Astrocyte of the spinal cord (primary cell): ENCODE measurements around the gene TRA2B.

Source experiments
- DNase-seq: peaks from one replicate; pipeline ENCODE4 v3.0.0; 2011; ENCODE audit warnings: low read depth, low spot score
- H3K4me3 ChIP-seq: 2 replicates; pipeline ENCODE4 v1.5.1; 2011; ENCODE audit warnings: low read depth, mild to moderate bottlenecking, low read length, moderate library complexity
- in situ Hi-C: cut with HindIII; loops from 2 replicates; pipeline ENCODE4 v1.10.0; 2017; ENCODE audit warnings: low sequenced_read_pairs
- TF ChIP-seq, protein P1 (sequence below): IDR thresholded peaks from 2 replicates; pipeline ENCODE4 v1.5.1; 2012; ENCODE audit warnings: low read depth, mild to moderate bottlenecking, low read length, inconsistent platforms

Gene TRA2B

DNA sequence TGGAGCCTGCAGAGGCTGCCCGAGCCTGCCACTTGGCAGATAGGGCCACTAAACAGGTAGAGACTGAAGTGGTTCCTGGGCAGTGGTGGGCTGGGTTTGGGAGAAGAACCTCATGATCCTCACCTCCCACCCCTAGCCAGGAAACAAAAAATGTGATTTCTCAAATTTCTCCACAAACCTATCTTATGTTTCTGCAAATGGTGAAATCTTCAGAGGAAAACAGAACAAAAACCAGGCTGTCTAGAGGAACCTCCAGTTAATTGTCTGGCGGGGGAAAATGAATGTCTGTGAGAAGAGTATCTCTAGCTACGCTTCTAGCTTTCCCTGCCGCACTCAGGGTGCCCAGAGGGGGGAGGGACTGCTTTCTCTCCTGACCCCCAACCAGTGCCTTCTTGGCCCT lies 55.9 kb downstream of the TRA2B start:
- TF ChIP-seq, protein P1, sequence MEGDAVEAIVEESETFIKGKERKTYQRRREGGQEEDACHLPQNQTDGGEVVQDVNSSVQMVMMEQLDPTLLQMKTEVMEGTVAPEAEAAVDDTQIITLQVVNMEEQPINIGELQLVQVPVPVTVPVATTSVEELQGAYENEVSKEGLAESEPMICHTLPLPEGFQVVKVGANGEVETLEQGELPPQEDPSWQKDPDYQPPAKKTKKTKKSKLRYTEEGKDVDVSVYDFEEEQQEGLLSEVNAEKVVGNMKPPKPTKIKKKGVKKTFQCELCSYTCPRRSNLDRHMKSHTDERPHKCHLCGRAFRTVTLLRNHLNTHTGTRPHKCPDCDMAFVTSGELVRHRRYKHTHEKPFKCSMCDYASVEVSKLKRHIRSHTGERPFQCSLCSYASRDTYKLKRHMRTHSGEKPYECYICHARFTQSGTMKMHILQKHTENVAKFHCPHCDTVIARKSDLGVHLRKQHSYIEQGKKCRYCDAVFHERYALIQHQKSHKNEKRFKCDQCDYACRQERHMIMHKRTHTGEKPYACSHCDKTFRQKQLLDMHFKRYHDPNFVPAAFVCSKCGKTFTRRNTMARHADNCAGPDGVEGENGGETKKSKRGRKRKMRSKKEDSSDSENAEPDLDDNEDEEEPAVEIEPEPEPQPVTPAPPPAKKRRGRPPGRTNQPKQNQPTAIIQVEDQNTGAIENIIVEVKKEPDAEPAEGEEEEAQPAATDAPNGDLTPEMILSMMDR: no peak
- H3K4me3 ChIP-seq: no peak overlapping the region
- DNase-seq: no peak
- in situ Hi-C loops: no loop called here

DNA sequence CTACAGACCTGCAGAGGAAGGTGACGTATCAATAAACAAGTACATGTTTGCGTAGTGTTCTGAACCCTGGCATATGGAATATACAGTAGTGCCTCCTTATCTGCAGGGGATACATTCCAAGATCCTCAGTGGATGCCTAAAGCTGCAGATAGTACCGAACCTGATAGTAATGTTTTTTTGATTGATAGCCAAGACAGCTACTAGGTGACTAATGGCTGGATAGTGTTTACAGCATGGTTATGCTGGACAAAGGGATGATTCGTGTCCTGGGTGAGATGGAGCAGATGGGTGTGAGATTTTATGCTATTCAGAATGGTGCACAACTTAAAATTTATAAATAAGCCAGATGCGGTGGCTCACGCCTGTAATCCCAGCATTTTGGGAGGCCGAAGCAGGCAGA lies 57.2 kb downstream of the TRA2B start:
- H3K4me3 ChIP-seq: no peak overlapping the region
- no peak for DNase-seq
- TF ChIP-seq, protein P1: no peak
- in situ Hi-C loops: no loop called here

DNA sequence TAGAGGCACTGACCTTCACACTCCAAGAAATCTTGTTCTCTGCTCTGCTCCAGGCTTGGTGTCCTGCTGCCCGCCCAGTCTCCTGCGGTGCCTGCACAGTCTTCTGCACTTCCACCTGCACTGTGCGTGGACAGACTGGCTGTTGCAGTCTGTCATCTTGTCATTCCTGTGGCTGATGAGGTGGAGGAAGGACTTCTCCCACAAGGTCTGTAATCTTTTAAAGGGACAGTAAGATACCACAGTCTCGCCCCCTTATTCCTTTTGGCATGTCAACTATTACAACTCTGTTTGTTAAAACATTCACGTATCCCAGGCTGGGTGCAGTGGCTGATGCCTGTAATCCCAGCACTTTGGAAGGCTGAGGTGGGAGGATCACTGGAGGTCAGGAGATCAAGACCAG lies 58.9 kb downstream of the TRA2B start:
- no peak overlapping the region for H3K4me3 ChIP-seq

DNA sequence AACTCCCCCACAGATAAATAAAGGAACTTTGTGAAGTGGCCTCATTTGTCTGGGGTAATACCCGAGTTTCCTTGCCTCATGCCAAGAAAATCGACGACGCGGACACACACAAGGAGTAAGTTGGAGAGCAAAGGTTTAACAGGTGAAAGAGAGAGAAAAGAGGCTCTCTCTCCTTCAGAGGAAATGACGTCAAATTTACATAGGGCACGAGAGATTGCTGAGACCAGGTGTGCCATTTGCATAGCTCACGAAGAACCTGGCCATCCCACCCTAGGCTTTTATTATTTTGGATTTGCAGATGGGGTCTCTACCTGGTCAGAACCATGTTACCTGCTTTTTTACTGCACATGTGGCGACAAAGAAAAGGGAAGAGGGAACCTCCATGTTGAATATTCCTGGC lies 63.7 kb downstream of the TRA2B start:
- in situ Hi-C loops: no loop called here
- no peak for DNase-seq
- TF ChIP-seq, protein P1: no peak
- H3K4me3 ChIP-seq: no peak overlapping the region

More for the DNA sequence above, 58.9 kb downstream of the TRA2B start:
- in situ Hi-C loops: no loop called here
- DNase-seq: no peak
- TF ChIP-seq, protein P1: no peak

DNA sequence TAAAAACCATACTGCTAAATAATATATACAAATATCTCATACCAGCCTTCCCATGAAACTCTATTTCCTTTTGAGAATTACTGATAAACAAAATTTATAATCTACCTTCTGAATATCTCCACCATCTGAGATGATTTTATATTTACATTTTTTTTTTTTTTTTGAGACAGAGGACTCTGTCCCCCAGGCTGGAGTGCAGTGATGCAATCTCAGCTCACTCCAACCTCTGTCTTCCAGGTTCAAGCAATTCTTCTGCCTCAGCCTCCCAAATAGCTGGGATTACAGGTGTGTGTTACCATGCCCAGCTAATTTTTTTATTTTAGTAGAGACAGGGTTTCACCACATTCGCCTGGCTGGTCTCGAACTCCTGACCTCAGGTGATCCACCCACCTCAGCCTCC lies 70.2 kb downstream of the TRA2B start:
- in situ Hi-C loops: no loop called here
- TF ChIP-seq, protein P1: no peak

DNA sequence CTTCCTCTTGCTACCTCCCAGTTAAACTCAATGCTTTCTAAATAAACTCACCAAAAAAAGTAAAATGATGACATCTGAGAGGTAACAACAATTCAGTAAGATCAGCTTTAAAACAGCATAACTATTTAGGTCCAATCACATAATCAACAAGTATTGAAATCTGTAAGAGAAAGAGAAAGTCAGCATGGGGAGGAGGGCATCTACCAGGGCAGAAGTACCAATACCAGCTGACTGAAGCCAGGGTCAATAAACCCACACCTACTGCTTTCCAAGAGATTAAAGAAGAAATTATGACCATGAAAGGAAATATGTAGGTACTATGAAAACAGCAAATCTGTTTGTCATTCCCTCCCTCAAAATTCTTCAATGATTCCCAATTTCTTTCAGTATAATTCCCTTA lies 70.8 kb downstream of the TRA2B start:
- in situ Hi-C loops: no loop called here
- H3K4me3 ChIP-seq: no peak overlapping the region
- no peak for DNase-seq
- TF ChIP-seq, protein P1: no peak

More for the DNA sequence above, 70.2 kb downstream of the TRA2B start:
- no peak for DNase-seq
- H3K4me3 ChIP-seq: no peak overlapping the region

DNA sequence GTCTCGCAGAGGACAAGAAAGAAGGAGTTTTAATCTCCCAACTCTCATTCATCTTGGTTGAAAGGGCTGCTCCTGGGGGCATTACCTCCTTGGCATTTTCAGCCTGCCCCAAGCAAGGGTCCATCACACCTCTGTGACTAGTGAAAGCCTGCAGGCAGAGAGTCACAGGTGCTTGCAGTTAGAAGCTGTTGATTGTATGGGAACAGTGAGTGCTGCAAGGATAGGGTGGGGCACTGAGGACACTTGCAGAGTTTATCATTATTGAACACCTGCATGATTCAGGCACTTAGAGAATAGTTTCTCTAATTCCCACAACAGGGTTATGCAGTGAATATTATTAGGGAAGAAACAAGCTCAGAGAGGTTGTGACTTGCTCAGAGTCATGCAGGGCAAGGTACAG lies 71.3 kb downstream of the TRA2B start:
- no peak overlapping the region for H3K4me3 ChIP-seq
- TF ChIP-seq, protein P1: no peak
- no peak for DNase-seq
- in situ Hi-C loops: no loop called here
